Tibial nerve (tissue), 3 donors: ENCODE results near the gene PITPNM1.

Experiments
- CTCF ChIP-seq, 5 experiments: fragments of 200-600 bp in 3 of 5; fragments of 450-650 bp in 2 of 5; sonication (generic) in 3 of 5; IDR thresholded peaks; one replicate each; pipeline ENCODE4 v1.5.1; 2016 to 2019; ENCODE audit warnings: antibody characterized with exemption in 5 of 5, mild to moderate bottlenecking in 3 of 5, moderate library complexity in 2 of 5
- POLR2A ChIP-seq, 2 donors: fragments of 450-650 bp; IDR thresholded peaks; one replicate each; pipeline ENCODE4 v1.6.1; 2017; ENCODE audit warnings: antibody characterized with exemption in 2 of 2, mild to moderate bottlenecking in 2 of 2, moderate library complexity in 2 of 2

GRCh38 chr11:67499808-67500483 lies 5.2 kb downstream of the PITPNM1 start:
- no peak for TF ChIP-seq POLR2A (IDR thresholded peaks at IDR 0.05)
- no peak for TF ChIP-seq CTCF (IDR thresholded peaks at IDR 0.05)
